Kidney (tissue), 14 donors: Measurements from ENCODE around the gene SUCLG1. TPM values are rescaled to one million over a fixed set of nuclear protein-coding genes. Genes with fewer than 3 reads are reported as not detected.
A peak's percentile ranks its signal among the peaks of the same experiment; 100 is the strongest.

Source experiments
- DNase-seq, 5 donors: peaks; one replicate each; pipeline ENCODE4 v3.0.0-alpha.2; 2013 to 2020
- FAIRE-seq: peaks from 2 replicates; lab custom pipeline; 2012; peaks lifted over from hg19 to GRCh38; lab: Jason Lieb, UNC
- H3K27ac ChIP-seq, 2 donors: one replicate each; pipeline ENCODE4 v1.7.0; 2013; ENCODE audit warnings: low read depth in 2 of 2, low read length in 2 of 2, inconsistent platforms in 1 of 2
- H3K27me3 ChIP-seq: one replicate; pipeline ENCODE4 v1.7.1; 2013; ENCODE audit warnings: low read length, inconsistent platforms; ENCODE audit not compliant: control insufficient read depth, insufficient read depth
- H3K36me3 ChIP-seq, 3 donors: one replicate each; pipeline versions ENCODE4 v1.7.0 to v1.7.1; 2013; ENCODE audit warnings: low read length in 3 of 3, control low read depth in 1 of 3, inconsistent platforms in 1 of 3; ENCODE audit not compliant: insufficient read depth in 3 of 3, control insufficient read depth in 2 of 3
- H3K4me1 ChIP-seq, 3 donors: one replicate each; pipeline versions ENCODE4 v1.7.0 to v1.7.1; 2013; ENCODE audit warnings: low read length in 3 of 3, inconsistent platforms in 1 of 3, low read depth in 1 of 3; ENCODE audit not compliant: control insufficient read depth in 2 of 3, insufficient read depth in 2 of 3
- H3K4me3 ChIP-seq, 3 donors: one replicate each; pipeline versions ENCODE4 v1.7.0 to v1.8.1; 2013; ENCODE audit warnings: low read length in 3 of 3, control low read depth in 1 of 3, inconsistent platforms in 1 of 3
- H3K9ac ChIP-seq, 3 donors: one replicate each; pipeline versions ENCODE4 v1.7.0 to v1.7.1; 2013; ENCODE audit warnings: low read length in 3 of 3, control low read depth in 1 of 3, inconsistent platforms in 1 of 3
- H3K9me3 ChIP-seq, 3 donors: one replicate each; pipeline versions ENCODE4 v1.7.0 to v1.7.1; 2013; ENCODE audit warnings: low read length in 3 of 3, control low read depth in 1 of 3, inconsistent platforms in 1 of 3; ENCODE audit not compliant: control insufficient read depth in 2 of 3, insufficient read depth in 1 of 3
- intact Hi-C: fragments of 100-400 bp; cut with DNase I; formaldehyde crosslinking; loops from one replicate; pipeline ENCODE4 v1.11.1; 2022
- polyA plus RNA-seq: library from polyadenylated mRNA; stranded (reverse); fragments of 350-450 nt; fragmentation: Illumina TruSeq; extraction: RNeasy Lipid Tissue Mini Kit (QIAGEN cat#74804); gene quantifications from one replicate; pipeline ENCODE4 v1.2.3, GENCODE V29; 2014; ENCODE audit warnings: low read depth, low replicate concordance; ENCODE audit not compliant: insufficient read depth
- total RNA-seq: library from RNA; stranded (reverse); fragmentation: NEBNext Ultra II Directional; extraction: Animal tissue kit (Norgen Biotek cat#: 25700); gene quantifications from one replicate; pipeline ENCODE4 v1.2.1, GENCODE V29; 2021
- TF ChIP-seq, protein P1 (sequence below): IDR thresholded peaks from 3 replicates; pipeline ENCODE4 v1.5.1; 2012; ENCODE audit warnings: mild to moderate bottlenecking, moderate library complexity, borderline replicate concordance; ENCODE audit not compliant: insufficient read depth; ENCODE audit errors: extremely low read depth
- donor health status: control.
- donor health status: control.
- donor health status: control.
- donor health status: control.
- donor health status: control.
- donor health status: DM: yes; HTN: yes; CAD: no.
- donor health status: Normal renal cell carcinoma (clear cell type).

SUCLG1 gene
- total and polyA plus RNA-seq, 2 donors from 2014 or later = 89.6 to 789 TPM

DNA sequence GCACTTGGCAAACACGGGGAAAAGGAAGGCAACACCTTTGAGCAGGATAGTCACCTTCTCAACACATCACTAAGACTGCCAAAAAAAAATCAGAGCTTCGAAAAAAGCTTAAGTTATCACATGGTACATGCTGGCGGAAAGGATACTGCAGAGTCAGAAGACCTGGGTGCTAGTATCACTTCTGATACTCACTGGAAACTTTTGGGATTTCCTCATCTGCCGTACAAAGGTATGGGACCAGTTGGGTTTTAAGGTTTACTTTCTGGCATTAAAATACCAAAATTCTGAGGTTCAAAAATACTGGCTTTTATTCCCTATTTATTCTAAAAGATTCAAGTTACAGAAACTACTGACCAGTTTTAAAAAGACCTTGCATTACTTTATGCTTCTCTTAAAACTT, 2.9 kb downstream of the SUCLG1 start:
- intact Hi-C loops = no loop called here
- Histone ChIP-seq H3K36me3 (no peaks in the 10 kb centered on the region), H3K9me3 (no peaks in the 10 kb centered on the region), H3K4me1 (peaks cover 0 to 20% (median 11%) of the 10 kb centered on the region in 3 donors), H3K4me3 (peak overlapping the region in 1 of 3 donors; percentile 23), H3K9ac (no peak overlapping the region), H3K27ac (no peak overlapping the region), H3K27me3 (no peaks in the 10 kb centered on the region)
- TF ChIP-seq, protein P1, sequence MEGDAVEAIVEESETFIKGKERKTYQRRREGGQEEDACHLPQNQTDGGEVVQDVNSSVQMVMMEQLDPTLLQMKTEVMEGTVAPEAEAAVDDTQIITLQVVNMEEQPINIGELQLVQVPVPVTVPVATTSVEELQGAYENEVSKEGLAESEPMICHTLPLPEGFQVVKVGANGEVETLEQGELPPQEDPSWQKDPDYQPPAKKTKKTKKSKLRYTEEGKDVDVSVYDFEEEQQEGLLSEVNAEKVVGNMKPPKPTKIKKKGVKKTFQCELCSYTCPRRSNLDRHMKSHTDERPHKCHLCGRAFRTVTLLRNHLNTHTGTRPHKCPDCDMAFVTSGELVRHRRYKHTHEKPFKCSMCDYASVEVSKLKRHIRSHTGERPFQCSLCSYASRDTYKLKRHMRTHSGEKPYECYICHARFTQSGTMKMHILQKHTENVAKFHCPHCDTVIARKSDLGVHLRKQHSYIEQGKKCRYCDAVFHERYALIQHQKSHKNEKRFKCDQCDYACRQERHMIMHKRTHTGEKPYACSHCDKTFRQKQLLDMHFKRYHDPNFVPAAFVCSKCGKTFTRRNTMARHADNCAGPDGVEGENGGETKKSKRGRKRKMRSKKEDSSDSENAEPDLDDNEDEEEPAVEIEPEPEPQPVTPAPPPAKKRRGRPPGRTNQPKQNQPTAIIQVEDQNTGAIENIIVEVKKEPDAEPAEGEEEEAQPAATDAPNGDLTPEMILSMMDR = no peak
- FAIRE-seq (no peak), DNase-seq (no peak)

DNA sequence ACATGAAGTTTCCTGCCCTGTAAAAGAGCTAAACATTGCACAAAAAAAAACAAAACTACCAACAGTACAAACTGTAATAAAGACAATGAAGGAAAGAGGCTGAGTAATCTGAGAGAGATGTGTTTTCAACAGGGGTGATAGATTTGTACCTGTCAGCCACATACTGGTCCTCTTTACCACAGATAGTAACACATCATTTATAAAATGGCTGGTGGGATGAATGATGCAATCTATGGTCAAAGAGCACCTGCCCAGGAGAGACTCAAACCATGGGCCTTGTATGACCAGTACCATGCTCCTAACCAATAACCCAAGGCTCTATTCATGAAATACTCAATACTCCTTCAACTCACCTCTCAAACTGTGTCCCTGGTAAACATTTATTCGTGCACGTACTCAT, 4.5 kb downstream of the SUCLG1 start:
- Histone ChIP-seq H3K27me3 (no peaks in the 10 kb centered on the region), H3K4me1 (peaks cover 0 to 23% (median 15%) of the 10 kb centered on the region in 3 donors), H3K27ac (no peak overlapping the region), H3K36me3 (no peaks in the 10 kb centered on the region), H3K9me3 (no peaks in the 10 kb centered on the region), H3K4me3 (no peak overlapping the region), H3K9ac (no peak overlapping the region)
- intact Hi-C loops = no loop called here
- TF ChIP-seq, protein P1 = no peak
- no peak for FAIRE-seq
- no peak for DNase-seq

DNA sequence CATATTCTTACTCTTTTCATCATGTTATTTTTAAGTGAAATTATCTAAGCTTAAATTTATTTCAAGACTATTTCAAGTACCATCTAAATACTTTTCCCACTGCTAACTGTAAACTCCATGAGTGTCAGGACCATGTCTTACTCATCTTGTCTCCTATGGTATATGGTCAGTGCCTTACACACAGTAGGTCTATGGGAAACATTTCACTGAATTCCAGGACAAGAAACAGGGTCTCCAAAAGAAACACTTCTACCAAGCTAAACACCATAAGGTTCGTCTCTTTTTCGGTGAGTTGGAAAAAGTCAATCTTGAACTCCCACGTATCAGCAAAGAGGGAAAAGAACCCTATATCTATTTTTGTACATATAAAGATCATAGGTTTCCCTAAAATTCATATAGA, 6.5 kb downstream of the SUCLG1 start:
- Histone ChIP-seq H3K36me3 (no peaks in the 10 kb centered on the region), H3K4me1 (peaks cover 0 to 17% (median 15%) of the 10 kb centered on the region in 3 donors)
- FAIRE-seq = no peak

More for the DNA sequence above, 6.5 kb downstream of the SUCLG1 start:
- Histone ChIP-seq H3K4me3 (no peak overlapping the region), H3K27me3 (no peaks in the 10 kb centered on the region), H3K9ac (no peak overlapping the region), H3K27ac (no peak overlapping the region), H3K9me3 (no peaks in the 10 kb centered on the region)
- no peak for DNase-seq
- TF ChIP-seq, protein P1 = no peak
- intact Hi-C loops = no loop called here
